K562 (cell line): Measurements from ENCODE around the gene BCL10. TPM values are rescaled to one million over a fixed set of nuclear protein-coding genes. Genes with fewer than 3 reads are reported as not detected.

Experiments used
- CBX1 ChIP-seq: sonication (generic); IDR thresholded peaks from 2 replicates; pipeline ENCODE4 v1.6.1; 2016; ENCODE audit warnings: antibody characterized with exemption, low read depth, mild to moderate bottlenecking
- CREM ChIP-seq: IDR thresholded peaks from 2 replicates; pipeline ENCODE4 v1.6.1; 2014; ENCODE audit warnings: antibody characterized with exemption, low read depth
- EGR1 ChIP-seq: fragments of 450-650 bp; conservative IDR thresholded peaks from 2 replicates; pipeline ENCODE4 v1.6.1; 2017; ENCODE audit warnings: mild to moderate bottlenecking
- ELK3 ChIP-seq: fragments of 450-650 bp; formaldehyde crosslinking; IDR thresholded peaks from 2 replicates; pipeline ENCODE4 v1.4.0; 2020; ENCODE audit warnings: mild to moderate bottlenecking
- HDAC3 ChIP-seq: fragments of 450-650 bp; IDR thresholded peaks from 2 replicates; pipeline ENCODE4 v1.6.1; 2018; ENCODE audit warnings: borderline replicate concordance, mild to moderate bottlenecking, moderate library complexity; ENCODE audit not compliant: partially characterized antibody
- HMGXB4 ChIP-seq: sonication (generic); formaldehyde crosslinking; IDR thresholded peaks from 2 replicates; pipeline ENCODE4 v1.8.1; 2023; ENCODE audit warnings: mild to moderate bottlenecking, missing genetic modification reagents
- HSF4 ChIP-seq: fragments of 250-450 bp; sonication (Bioruptor Pico); IDR thresholded peaks from 2 replicates; pipeline ENCODE4 v2.1.2; 2022; ENCODE audit warnings: mild to moderate bottlenecking, moderate library complexity, borderline replicate concordance
- MAZ ChIP-seq, 2 experiments: fragments of 450-650 bp in 1 of 2; sonication (generic) in 1 of 2; formaldehyde crosslinking; IDR thresholded peaks in 1 of 2; conservative IDR thresholded peaks in 1 of 2; 2 replicates each; pipeline versions ENCODE4 v1.4.0 to v1.5.0; 2020; ENCODE audit warnings: mild to moderate bottlenecking in 1 of 2, missing genetic modification reagents in 1 of 2
- NCOR1 ChIP-seq: fragments of 450-650 bp; IDR thresholded peaks from 2 replicates; pipeline ENCODE4 v1.6.1; 2016; ENCODE audit warnings: mild to moderate bottlenecking, moderate library complexity
- PRPF4 ChIP-seq: fragments of 200-400 bp; formaldehyde crosslinking; IDR thresholded peaks from one replicate; pipeline ENCODE4 v1.6.1; 2017; ENCODE audit warnings: low read length, low read depth, mild to moderate bottlenecking; ENCODE audit not compliant: insufficient read depth, poor library complexity, severe bottlenecking
- RFX1 ChIP-seq: fragments of 450-650 bp; IDR thresholded peaks from 2 replicates; pipeline ENCODE4 v1.6.1; 2016; ENCODE audit warnings: mild to moderate bottlenecking, moderate library complexity
- SAP30 ChIP-seq: fragments of 200-600 bp; sonication (generic); IDR thresholded peaks from 2 replicates; pipeline ENCODE4 v1.6.1; 2012; ENCODE audit warnings: borderline replicate concordance, low read depth, mild to moderate bottlenecking, moderate library complexity, low read length, control low read depth, inconsistent platforms; ENCODE audit not compliant: insufficient read depth, poor library complexity, severe bottlenecking
- SMARCA4 ChIP-seq: fragments of 450-650 bp; IDR thresholded peaks from 2 replicates; pipeline ENCODE4 v1.6.1; 2016
- TAF9B ChIP-seq: fragments of 450-650 bp; IDR thresholded peaks from 2 replicates; pipeline ENCODE4 v1.6.1; 2018; ENCODE audit warnings: mild to moderate bottlenecking; ENCODE audit not compliant: partially characterized antibody
- U2AF2 ChIP-seq: fragments of 200-400 bp; formaldehyde crosslinking; optimal IDR thresholded peaks from 2 replicates; pipeline ENCODE3; 2017; ENCODE audit warnings: low read depth, mild to moderate bottlenecking, low read length
- ZHX1 ChIP-seq: fragments of 150-350 bp; conservative IDR thresholded peaks from 2 replicates; pipeline ENCODE4 v1.6.1; 2014; ENCODE audit warnings: low read length
- ZNF165 ChIP-seq: fragments of 250-450 bp; sonication (Bioruptor Pico); IDR thresholded peaks from 2 replicates; pipeline ENCODE4 v1.4.0; 2020; ENCODE audit warnings: borderline replicate concordance
- ZNF184 ChIP-seq: sonication (generic); formaldehyde crosslinking; IDR thresholded peaks from 2 replicates; pipeline ENCODE4 v1.5.0; 2020; ENCODE audit warnings: missing genetic modification reagents
- ZNF23 ChIP-seq: fragments of 250-450 bp; sonication (Bioruptor Pico); IDR thresholded peaks from 2 replicates; pipeline ENCODE4 v1.4.0; 2020; ENCODE audit warnings: mild to moderate bottlenecking
- ZNF655 ChIP-seq: fragments of 250-450 bp; sonication (Bioruptor Pico); IDR thresholded peaks from 2 replicates; pipeline ENCODE4 v1.5.0; 2021
- ZNF830 ChIP-seq: fragments of 250-450 bp; sonication (Bioruptor Pico); IDR thresholded peaks from 2 replicates; pipeline ENCODE4 v1.5.0; 2021; ENCODE audit warnings: mild to moderate bottlenecking
- ZZZ3 ChIP-seq: fragments of 450-650 bp; IDR thresholded peaks from 2 replicates; pipeline ENCODE4 v1.6.1; 2016; ENCODE audit warnings: antibody characterized with exemption, mild to moderate bottlenecking, moderate library complexity
- polyA plus RNA-seq, 8 experiments: library from polyadenylated mRNA; depleted of rRNA in 4 of 8; stranded (reverse) in 5 of 8; unstranded in 3 of 8; fragments of >200 nt; fragmentation: Nextera tagmentation in 2 of 8; fragmentation: Illumina TruSeq in 1 of 8; extraction: Ambion mirVana in 2 of 8; extraction: Trizol in 1 of 8; gene quantifications; 2 replicates each; pipeline versions ENCODE4 v1.2.1 to v1.2.3, GENCODE V29; 2011 to 2014; ENCODE audit warnings: inconsistent platforms in 1 of 8, missing spikeins in 1 of 8
- total RNA-seq, 7 experiments: library from RNA; depleted of rRNA in 6 of 7; stranded (reverse); fragments of >200 nt in 6 of 7; fragmentation: Illumina TruSeq in 2 of 7; extraction: Trizol in 2 of 7; gene quantifications; 2 replicates each; pipeline versions ENCODE4 v1.2.1 to v1.2.3, GENCODE V29; 2011 to 2021; ENCODE audit warnings: low replicate concordance in 1 of 7

BCL10 gene
- total and polyA plus RNA-seq, 9 of the 15 experiments (the other 6 are each of a cell fraction or from before 2014, with no cell fraction given) = 8.0 to 19.4 (median 12.3) TPM

- no peak for TF ChIP-seq ZNF655
- no peak for TF ChIP-seq ZNF184
- no peak for TF ChIP-seq ZZZ3
- TF ChIP-seq MAZ (CRISPR knock-in tag; conservative IDR thresholded peaks at IDR 0.05 in 1 of 2, IDR thresholded peaks at IDR 0.05 in 1 of 2) = peak; percentile 92 to 100
- TF ChIP-seq NCOR1 = no peak
- no peak for TF ChIP-seq ELK3 (CRISPR knock-in tag)
- no peak for TF ChIP-seq HSF4
- TF ChIP-seq HMGXB4 = no peak
- no peak for TF ChIP-seq ZNF830 (CRISPR knock-in tag)
- no peak for TF ChIP-seq ZHX1
- peak; percentile 77; the same call in 1 of the 2 replicates for TF ChIP-seq CBX1
- no peak for TF ChIP-seq HDAC3
- TF ChIP-seq SAP30 = peak; percentile 77
- no peak for TF ChIP-seq U2AF2
- TF ChIP-seq SMARCA4 = no peak
- TF ChIP-seq CREM = peak; percentile 77
- TF ChIP-seq PRPF4 = no peak
- TF ChIP-seq EGR1 = peak; percentile 36
- TF ChIP-seq TAF9B = peak; percentile 51
- TF ChIP-seq ZNF23 (CRISPR knock-in tag) = no peak
- no peak for TF ChIP-seq ZNF165 (CRISPR knock-in tag)
- no peak; the same call in 1 of the 2 replicates for TF ChIP-seq RFX1
Measured at GRCh38 chr1:85259118-85259911, 17.1 kb downstream of the BCL10 start, which contains the start of gene C1orf52 (continued).
